HG02571 (cell line): ENCODE measurements around the gene TPGS1.

Source experiments
- ATAC-seq: cut with Tn5 transposase; IDR thresholded peaks from one replicate; pipeline ENCODE4 v1.9.1; 2021; ENCODE audit warnings: mild to moderate bottlenecking, moderate library complexity; ENCODE audit not compliant: unreplicated experiment

The TPGS1 gene

DNA sequence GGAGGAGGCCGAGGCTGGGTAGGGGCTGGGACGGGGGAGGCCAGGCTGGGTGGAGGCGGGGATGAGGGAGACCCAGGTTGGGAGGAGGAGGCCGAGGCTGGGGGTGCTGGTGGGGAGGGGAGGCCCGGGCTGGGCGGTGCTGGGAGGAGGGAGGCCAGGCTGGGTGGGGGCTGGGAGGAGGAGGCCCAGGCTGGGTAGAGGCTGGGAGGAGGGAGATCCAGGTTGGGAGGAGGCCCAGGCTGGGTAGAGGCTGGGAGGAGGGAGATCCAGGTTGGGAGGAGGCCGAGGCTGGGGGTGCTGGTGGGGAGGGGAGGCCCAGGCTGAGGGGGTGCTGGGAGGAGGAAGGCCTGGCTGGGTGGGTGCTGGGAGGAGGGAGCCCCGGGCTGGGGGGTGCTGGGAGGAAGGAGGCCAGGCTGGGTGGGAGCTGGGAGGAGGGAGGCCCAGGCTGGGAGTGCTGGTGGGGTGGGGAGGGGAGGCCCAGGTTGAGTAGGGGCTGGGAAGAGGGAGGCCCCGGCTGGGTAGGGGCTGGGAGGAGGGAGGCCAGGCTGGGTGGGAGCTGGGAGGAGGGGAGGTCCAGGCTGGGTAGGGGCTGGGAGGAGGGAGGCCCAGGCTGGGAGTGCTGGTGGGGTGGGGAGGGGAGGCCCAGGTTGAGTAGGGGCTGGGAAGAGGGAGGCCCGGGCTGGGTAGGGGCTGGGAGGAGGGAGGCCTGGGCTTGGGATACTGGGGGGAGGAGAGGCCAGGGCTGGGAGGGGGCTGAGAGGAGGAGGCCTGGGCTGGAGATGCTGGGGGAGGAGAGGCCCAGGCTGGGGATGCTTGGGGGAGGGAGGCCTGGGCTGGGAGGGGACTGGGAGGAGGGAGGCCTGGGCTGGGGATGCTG is 10.7 kb downstream of the TPGS1 start:
- no peak for ATAC-seq

GRCh38 chr19:518598-519231 is 11.4 kb downstream of the TPGS1 start:
- no peak for ATAC-seq

- no peak for ATAC-seq
Measured at GRCh38 chr19:519449-519865, 12.2 kb downstream of the TPGS1 start.

- ATAC-seq: no peak
Measured at GRCh38 chr19:522726-523125, 15.4 kb downstream of the TPGS1 start.

GRCh38 chr19:524062-524674 is 16.9 kb downstream of the TPGS1 start:
- ATAC-seq: no peak

DNA sequence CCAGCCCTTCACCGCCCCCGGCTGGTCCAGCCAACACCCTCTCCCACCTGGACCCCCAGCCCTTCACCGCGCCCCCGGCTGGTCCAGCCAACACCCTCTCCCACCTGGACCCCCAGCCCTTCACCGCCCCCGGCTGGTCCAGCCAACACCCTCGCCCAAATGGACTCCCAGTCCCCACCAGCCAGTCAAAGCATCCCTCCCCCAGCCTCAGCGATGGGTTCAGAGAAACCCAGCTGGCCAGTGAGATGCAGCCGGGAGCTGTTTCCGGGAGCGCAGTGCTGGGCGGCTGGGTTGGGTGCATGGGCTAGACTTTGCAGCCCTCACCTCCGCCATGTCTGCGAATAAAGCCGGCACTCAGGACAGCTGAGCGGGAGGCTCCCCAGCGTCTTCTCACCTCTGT is 17.7 kb downstream of the TPGS1 start:
- ATAC-seq: no peak

GRCh38 chr19:525857-526419 is 18.6 kb downstream of the TPGS1 start:
- ATAC-seq: no peak

DNA sequence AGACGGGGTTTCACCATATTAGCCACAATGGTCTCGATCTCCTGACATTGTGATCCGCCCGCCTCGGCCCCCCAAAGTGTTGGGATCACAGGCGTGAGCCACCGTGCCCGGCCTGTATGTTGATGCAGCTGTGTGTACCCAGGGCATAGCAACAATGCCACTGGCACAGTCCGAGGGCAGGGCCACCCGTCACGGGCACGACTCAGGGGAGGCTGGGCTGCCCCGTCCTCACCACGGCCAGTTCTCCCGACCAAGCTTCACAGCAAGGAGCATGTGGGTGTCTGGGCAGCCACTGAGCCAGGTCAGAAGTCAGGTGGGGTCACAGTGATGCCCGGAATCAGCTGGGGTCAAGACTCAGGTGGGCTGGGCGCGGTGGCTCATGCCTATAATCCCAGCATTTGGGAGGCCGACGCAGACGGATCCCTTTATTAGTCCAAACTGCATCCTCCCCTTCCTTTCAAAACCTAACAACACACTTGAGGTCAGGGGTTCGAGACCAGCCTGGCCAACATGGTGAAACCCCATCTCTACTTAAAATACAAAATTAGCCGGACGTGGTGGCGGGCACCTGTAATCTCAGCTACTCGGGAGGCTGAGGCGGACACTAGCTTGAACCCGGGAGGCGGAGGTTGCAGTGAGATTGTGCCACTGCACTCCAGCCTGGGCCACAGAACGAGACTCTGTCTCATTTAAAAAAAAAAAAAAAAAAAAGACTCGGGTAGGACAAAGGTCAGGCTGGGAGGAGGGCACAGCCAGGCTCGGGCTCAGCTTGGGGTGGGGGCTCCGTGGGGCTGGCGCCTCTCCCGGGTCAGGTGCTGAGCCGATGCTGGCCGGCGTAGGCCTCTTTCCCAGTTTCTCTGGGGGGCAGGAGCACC is 23.1 kb downstream of the TPGS1 start:
- ATAC-seq: no peak

DNA sequence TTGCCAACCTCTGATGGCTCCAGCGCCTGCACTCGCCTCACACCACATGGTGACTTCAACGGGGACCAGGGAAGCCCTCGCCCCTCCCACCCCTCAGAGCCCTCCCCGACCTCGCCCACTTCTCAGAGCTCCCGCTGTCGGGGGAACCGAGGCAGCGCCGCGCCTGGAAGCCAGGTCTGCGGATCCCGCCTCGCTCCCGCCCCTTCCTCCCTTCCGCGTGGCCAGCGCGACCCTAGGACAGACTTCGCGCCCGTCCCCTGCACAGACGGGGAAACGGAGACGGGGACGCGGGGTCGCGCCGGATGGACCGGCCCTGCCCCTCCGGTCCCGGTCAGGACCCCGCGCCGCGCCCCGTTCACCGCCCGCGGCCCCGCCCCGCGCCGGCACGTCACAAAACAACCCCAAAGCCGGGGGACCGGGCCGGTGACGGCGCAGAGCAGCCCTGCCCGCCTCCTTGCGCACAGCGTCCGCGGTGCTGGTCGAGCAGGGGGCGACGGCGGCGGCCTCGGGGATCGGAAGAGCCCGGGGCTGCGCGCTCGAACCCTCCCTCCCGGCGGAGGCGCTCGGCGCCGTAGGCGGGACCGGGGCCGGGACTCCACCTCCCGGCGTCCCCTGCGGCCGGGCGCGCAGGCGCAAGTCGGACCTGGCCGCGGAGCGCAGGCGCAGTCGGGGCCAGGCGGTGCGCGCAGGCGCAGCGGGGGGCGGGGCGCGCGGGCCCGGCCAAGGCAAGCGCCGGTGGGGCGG is 23.9 kb downstream of the TPGS1 start:
- ATAC-seq: peak; percentile 65

DNA sequence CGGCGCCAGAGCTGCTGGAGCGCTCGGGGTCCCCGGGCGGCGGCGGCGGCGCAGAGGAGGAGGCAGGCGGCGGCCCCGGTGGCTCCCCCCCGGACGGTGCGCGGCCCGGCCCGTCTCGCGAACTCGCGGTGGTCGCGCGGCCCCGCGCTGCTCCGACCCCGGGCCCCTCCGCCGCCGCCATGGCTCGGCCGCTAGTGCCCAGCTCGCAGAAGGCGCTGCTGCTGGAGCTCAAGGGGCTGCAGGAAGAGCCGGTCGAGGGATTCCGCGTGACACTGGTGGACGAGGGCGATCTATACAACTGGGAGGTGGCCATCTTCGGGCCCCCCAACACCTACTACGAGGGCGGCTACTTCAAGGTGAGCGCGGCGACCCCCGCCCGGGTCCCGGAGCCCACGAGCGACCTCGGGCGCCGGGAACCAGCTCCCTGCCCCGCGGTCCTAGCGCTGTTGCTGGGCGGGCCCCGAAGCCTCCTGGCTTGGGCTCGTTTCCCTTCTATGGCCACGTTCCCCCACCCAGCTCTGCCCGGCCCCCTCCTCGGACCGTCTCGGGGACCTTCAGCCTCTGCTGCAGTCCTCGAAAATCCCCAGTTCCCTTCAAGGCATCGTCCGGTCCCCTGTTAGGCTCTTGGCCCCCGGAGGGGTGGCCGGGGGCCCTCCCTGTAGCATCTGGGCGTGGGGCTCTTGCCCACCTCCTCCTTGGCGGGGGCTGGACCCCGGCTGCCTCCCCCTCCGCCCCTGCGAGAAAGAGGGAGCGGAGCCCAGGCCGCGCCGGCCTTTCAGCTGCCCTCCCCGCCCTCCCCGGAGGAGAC is 24.7 kb downstream of the TPGS1 start, which contains the start of gene CDC34:
TSS of gene CDC34 (plus strand) at position 8 of the 808 bp plus-strand sequence. CDS start at position 180, 172 bp downstream.
- peak; percentile 8 for ATAC-seq

- ATAC-seq: no peak
Measured at GRCh38 chr19:532561-533363, 25.5 kb downstream of the TPGS1 start.

GRCh38 chr19:533364-534058 is 26.2 kb downstream of the TPGS1 start:
- ATAC-seq: no peak

GRCh38 chr19:534088-534487 is 26.8 kb downstream of the TPGS1 start:
- ATAC-seq: no peak

- no peak for ATAC-seq
Measured at GRCh38 chr19:535017-535835, 27.9 kb downstream of the TPGS1 start.

GRCh38 chr19:536031-536880 is 29.0 kb downstream of the TPGS1 start:
- ATAC-seq: no peak
